Fibroblast of upper back skin (primary cell): ENCODE data around the gene SMPD4.
A peak's percentile ranks its signal among the peaks of the same experiment; 100 is the strongest.
"Not testable (repeated sequence)": the region's sequence is repeated elsewhere in the genome, so short reads cannot be mapped to it uniquely, and the experiment has no call there.

ENCODE experiments used
- DNase-seq: peaks from one replicate; pipeline ENCODE4 v3.0.0-alpha.2; 2013

SMPD4 gene

DNA sequence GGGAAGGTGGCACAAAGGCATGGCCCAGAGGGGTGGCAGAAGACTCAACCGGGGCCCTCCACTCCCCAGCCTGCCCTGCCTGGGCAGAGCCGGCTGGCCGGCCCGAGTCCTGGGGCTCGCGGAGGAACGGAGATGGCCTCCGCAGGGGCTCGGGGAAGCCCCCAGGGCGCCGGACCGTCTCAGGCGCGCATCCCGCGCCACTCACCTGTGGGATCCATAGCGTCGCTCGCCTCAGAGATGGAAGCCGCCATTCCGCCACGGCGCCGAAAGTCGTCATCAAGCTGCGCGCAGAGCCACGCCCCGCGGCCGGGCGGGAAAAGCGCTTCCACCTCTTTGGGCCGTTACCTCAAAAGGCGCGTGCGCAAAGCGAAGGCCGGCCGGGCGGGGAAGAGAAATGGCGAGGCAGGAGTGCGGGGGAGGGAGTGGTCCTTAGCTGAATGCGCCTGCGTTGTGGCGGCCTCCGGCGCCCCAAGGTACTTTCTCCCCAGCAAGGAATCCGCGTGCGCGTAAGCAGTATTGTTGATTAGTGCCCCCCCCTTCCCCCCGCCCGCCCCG, at the start of gene SMPD4:
Gene SMPD4 (minus strand): TSS at position 278 of the 555 bp plus-strand sequence. CDS start 5,010 bp downstream, outside the sequence.
- DNase-seq: peak; percentile 96

- not testable (repeated sequence) for DNase-seq
These were observed 49.5 kb upstream of the SMPD4 start for GRCh38 chr2:130230907-130231306.

DNA sequence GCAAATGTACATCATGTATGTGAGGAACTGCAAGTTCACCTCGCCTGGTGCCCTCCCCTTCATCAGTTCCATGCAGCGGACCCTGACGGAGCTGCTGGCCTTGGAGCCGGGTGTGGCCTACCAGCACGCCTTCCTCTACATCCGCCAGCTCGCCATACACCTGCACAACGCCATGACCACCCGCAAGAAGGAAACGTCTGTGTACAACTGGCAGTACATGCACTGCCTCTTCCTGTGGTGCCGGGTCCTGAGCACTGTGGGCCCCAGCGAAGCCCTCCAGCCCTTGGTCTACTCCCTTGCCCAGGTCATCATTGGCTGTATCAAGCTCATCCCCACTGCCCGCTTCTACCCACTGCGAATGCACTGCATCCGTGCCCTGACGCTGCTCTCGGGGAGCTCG, 49.0 kb upstream of the SMPD4 start:
- not testable (repeated sequence) for DNase-seq

DNA sequence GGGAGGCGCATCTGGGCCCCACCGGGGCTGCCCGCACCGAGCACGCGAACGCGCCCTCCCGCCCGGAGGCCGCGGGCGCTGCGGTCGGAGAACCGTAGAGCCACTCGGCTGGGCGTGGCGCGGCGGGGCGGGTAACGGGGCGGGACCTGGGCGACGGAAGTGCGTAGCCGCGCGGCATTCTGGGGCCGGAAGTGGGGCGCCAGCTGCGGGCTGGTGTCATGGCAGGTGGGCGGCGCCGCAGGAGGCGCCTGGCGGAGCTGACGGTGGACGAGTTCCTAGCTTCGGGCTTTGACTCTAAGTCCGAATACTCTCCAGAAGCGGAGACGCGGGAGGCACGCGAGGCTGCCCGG, 47.7 kb upstream of the SMPD4 start:
- peak; percentile 31 for DNase-seq

GRCh38 chr2:130228467-130229160, 47.2 kb upstream of the SMPD4 start:
- DNase-seq: not testable (repeated sequence)

DNA sequence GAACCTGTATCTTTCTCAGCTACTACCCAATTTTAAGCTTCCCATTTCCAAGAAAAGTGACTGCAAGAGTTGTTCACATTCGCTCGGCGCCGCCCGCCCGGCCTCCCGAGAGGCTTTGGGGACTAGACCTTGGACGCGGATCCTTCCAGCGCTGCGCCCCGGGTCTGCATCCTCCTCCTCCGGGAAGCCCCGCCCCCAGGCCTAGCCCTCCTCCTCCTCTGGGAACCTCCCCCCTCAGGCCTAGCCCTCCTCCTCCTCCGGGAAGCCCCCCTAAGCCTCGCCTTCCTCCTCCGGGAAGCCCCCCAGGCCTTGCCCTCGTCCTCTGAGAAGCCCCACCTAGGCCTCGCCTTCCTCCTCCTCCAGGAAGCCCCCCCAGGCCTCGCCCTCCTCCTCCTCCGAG, 46.6 kb upstream of the SMPD4 start:
- DNase-seq: not testable (repeated sequence)

- DNase-seq: not testable (repeated sequence)
These were observed 41.1 kb upstream of the SMPD4 start for GRCh38 chr2:130222523-130222922.

- not testable (repeated sequence) for DNase-seq
These were observed 39.1 kb upstream of the SMPD4 start for GRCh38 chr2:130220505-130220904.

DNA sequence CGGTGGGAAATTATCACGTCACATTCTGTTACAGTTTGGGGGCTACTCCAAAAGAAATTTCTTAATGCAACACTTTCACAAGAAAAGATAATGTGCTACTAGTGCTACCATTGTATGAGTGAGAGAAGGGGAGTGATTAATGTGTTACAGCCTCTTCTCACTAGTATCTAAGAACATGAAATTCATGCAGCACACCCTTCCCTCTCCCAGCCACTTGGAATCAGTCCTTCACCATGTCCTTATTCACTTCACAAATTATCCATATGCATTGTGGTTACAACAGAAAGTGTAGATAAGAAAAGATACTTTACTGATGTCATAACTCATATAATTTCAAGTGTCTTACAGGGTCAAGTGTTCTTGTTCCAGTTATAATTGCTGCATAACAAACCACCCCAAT, 37.7 kb upstream of the SMPD4 start:
- DNase-seq: not testable (repeated sequence)

DNA sequence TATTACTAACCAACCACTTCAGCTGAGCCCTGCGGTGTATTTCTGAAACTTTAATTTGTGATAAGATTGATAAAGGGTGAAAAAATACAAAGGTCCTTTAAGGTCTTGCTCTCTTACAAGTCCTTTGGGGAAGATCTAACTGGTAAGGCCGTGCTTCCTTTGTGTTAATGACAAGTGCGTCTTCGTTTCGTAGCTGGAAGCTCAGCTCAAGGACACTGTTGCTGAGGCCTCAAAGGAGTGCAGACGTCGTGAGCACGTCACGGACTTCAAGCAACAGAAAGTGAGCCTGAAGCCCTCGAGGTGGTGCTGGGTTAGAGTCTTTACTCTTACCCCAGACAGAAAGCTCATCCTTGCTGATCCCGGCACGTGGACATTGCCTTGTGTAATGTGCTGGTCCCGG, 25.6 kb upstream of the SMPD4 start:
- not testable (repeated sequence) for DNase-seq

- DNase-seq: not testable (repeated sequence)
These were observed 21.7 kb upstream of the SMPD4 start for GRCh38 chr2:130203150-130203549.

DNA sequence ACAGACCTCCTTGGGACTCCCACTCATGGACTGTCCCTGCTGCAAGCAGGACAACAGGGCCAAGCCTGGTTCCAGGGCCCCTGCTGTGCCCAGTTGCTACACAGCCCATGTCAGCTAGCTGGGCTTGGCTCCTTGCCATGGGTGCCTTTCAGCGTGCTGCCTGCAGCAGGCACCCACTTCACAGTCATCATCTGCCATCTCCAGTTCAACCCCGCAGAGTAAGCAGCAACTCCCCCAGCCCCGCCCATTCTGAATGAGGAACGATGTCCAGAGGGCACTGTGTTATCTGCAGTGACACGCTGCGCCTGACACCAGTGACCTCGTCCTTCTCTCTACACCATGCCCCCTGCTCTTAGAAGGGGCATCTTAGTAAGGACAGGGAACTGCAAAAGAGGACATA, 21.1 kb upstream of the SMPD4 start:
- not testable (repeated sequence) for DNase-seq

DNA sequence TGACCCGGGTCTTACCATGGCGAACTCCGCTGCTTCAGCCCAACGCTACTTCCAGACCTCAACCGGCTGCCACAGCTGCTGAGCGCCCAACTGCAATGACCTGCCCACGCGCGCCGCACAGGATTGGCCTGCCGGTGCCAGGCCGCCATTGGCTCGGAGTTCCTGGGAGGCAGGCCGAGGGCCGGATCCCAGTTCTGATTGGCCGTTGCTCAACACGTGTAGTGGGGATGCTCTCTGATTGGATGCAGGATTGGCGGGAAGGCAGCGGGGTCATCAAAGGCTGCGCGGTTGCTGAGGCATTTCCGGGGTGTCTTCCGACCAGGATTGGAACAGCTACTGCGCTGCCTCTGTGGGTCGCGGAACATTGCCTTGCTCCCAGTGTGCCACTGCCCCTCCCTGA, 16.9 kb upstream of the SMPD4 start, which contains the start of gene TUBA3E:
Gene TUBA3E (minus strand): TSS at position 97 of the 400 bp plus-strand sequence. CDS start 79 bp downstream, at position 18.
- DNase-seq: no peak

GRCh38 chr2:130196052-130196451, 14.7 kb upstream of the SMPD4 start:
- DNase-seq: not testable (repeated sequence)

- DNase-seq: not testable (repeated sequence)
These were observed 13.8 kb upstream of the SMPD4 start for GRCh38 chr2:130195089-130195635.

DNA sequence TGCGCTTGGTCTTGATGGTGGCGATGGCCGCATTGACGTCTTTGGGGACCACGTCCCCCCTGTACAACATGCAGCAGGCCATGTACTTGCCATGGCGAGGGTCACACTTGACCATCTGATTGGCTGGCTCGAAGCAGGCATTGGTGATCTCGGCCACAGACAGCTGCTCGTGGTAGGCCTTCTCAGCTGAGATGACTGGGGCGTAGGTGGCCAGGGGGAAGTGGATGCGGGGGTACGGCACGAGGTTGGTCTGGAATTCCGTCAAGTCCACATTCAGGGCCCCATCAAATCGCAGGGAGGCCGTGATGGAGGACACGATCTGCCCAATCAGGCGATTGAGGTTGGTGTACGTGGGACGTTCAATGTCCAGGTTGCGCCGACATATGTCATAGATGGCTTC, 12.4 kb upstream of the SMPD4 start:
- DNase-seq: not testable (repeated sequence)

GRCh38 chr2:130192451-130192850, 11.0 kb upstream of the SMPD4 start:
- DNase-seq: not testable (repeated sequence)

GRCh38 chr2:130191319-130191718, 9.9 kb upstream of the SMPD4 start:
- not testable (repeated sequence) for DNase-seq

- no peak for DNase-seq
These were observed 8.8 kb upstream of the SMPD4 start for GRCh38 chr2:130190237-130190636.

- DNase-seq: not testable (repeated sequence)
These were observed 7.6 kb upstream of the SMPD4 start for GRCh38 chr2:130188958-130189357.

- not testable (repeated sequence) for DNase-seq
These were observed 6.7 kb upstream of the SMPD4 start for GRCh38 chr2:130187859-130188792.

DNA sequence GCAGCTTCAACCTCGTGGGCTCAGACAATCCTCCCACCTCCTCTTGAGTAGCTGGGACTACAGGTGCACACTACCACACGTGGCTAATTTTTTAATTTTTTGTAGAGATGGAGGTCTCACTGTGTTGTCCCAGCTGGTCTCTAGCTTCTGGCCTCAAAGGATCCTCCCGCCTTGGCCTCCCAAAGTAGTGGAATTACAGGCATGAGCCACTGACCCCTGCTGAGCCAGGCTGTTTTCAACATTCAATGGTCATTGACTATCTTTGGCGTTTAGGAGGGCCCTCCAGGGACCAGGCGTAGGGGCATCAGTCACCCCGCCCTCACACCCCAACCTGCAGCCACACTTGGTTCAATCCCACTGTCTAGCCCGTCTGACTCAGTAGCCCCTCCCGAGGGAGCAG, 5.9 kb upstream of the SMPD4 start:
- no peak for DNase-seq

- DNase-seq: no peak
These were observed 5.0 kb upstream of the SMPD4 start for GRCh38 chr2:130186391-130186790.
